H9 (cell line): ENCODE measurements around the gene NDRG2. TPM values are rescaled to one million over a fixed set of nuclear protein-coding genes. Genes with fewer than 3 reads are reported as not detected.

Experiments used
- DNase-seq: peaks from one replicate; pipeline ENCODE4 v3.0.0-alpha.2; 2017
- H2AFZ ChIP-seq: one replicate; pipeline ENCODE4 v1.6.1; 2013; ENCODE audit warnings: mild to moderate bottlenecking, low read length, control low read depth, moderate library complexity
- H2AK5ac ChIP-seq: 2 replicates; pipeline ENCODE4 v1.6.1; 2013; ENCODE audit warnings: low read length, control low read depth, mixed read lengths; ENCODE audit not compliant: insufficient read length
- H2BK120ac ChIP-seq: one replicate; pipeline ENCODE4 v1.6.1; 2013; ENCODE audit warnings: low read depth, mild to moderate bottlenecking, low read length, control low read depth, inconsistent platforms; ENCODE audit not compliant: poor library complexity, severe bottlenecking
- H2BK12ac ChIP-seq: 2 replicates; pipeline ENCODE4 v1.6.1; 2013; ENCODE audit warnings: low read length, control low read depth, mixed read lengths, low read depth; ENCODE audit not compliant: insufficient read length
- H2BK15ac ChIP-seq: 2 replicates; pipeline ENCODE4 v1.6.1; 2013; ENCODE audit warnings: low read depth, low read length, control low read depth
- H2BK20ac ChIP-seq: one replicate; pipeline ENCODE4 v1.6.1; 2013; ENCODE audit warnings: low read depth, mild to moderate bottlenecking, low read length, control low read depth, inconsistent platforms; ENCODE audit not compliant: poor library complexity, severe bottlenecking
- H2BK5ac ChIP-seq: 2 replicates; pipeline ENCODE4 v1.6.1; 2013; ENCODE audit warnings: low read length, control low read depth, mixed read lengths; ENCODE audit not compliant: insufficient read length
- H3K14ac ChIP-seq: 2 replicates; pipeline ENCODE4 v1.6.1; 2013; ENCODE audit warnings: low read length, control low read depth; ENCODE audit not compliant: insufficient read depth
- H3K18ac ChIP-seq: 2 replicates; pipeline ENCODE4 v1.6.1; 2013; ENCODE audit warnings: low read depth, mild to moderate bottlenecking, mixed read lengths, low read length, control low read depth; ENCODE audit not compliant: insufficient read length
- H3K23ac ChIP-seq: 2 replicates; pipeline ENCODE4 v1.6.1; 2013; ENCODE audit warnings: low read length, control low read depth, mixed read lengths, low read depth; ENCODE audit not compliant: insufficient read length
- H3K23me2 ChIP-seq: 2 replicates; pipeline ENCODE4 v1.6.1; 2013; ENCODE audit warnings: low read depth, mild to moderate bottlenecking, mixed read lengths, low read length, control low read depth; ENCODE audit not compliant: insufficient read length, poor library complexity, severe bottlenecking
- H3K27ac ChIP-seq: 2 replicates; pipeline ENCODE4 v1.5.1; 2013; ENCODE audit warnings: low read length, control low read depth, mixed read lengths, low read depth; ENCODE audit not compliant: insufficient read length
- H3K27me3 ChIP-seq: 2 replicates; pipeline ENCODE4 v1.6.1; 2013; ENCODE audit warnings: low read length, control low read depth, inconsistent platforms; ENCODE audit not compliant: insufficient read depth
- H3K4ac ChIP-seq: 2 replicates; pipeline ENCODE4 v1.6.1; 2013; ENCODE audit warnings: low read depth, mild to moderate bottlenecking, control low read depth, inconsistent platforms, low read length, moderate library complexity
- H3K4me1 ChIP-seq: 2 replicates; pipeline ENCODE4 v1.6.1; 2013; ENCODE audit warnings: low read length, control low read depth, inconsistent platforms; ENCODE audit not compliant: insufficient read depth
- H3K4me2 ChIP-seq: 2 replicates; pipeline ENCODE4 v1.6.1; 2013; ENCODE audit warnings: low read length, control low read depth, mixed read lengths; ENCODE audit not compliant: insufficient read length, insufficient read depth
- H3K56ac ChIP-seq: 2 replicates; pipeline ENCODE4 v1.6.1; 2013; ENCODE audit warnings: low read depth, mild to moderate bottlenecking, mixed read lengths, low read length, control low read depth; ENCODE audit not compliant: insufficient read length
- H3K79me1 ChIP-seq: 2 replicates; pipeline ENCODE4 v1.6.1; 2013; ENCODE audit warnings: low read depth, mild to moderate bottlenecking, moderate library complexity, low read length, control low read depth, inconsistent platforms; ENCODE audit not compliant: insufficient read depth, poor library complexity, severe bottlenecking
- H3K79me2 ChIP-seq: 2 replicates; pipeline ENCODE4 v1.6.1; 2013; ENCODE audit warnings: low read length, control low read depth, inconsistent platforms; ENCODE audit not compliant: insufficient read depth
- H3K9ac ChIP-seq: 2 replicates; pipeline ENCODE4 v1.6.1; 2013; ENCODE audit warnings: low read length, control low read depth, mixed read lengths; ENCODE audit not compliant: insufficient read length; ENCODE audit errors: extremely low read depth
- H3K9me3 ChIP-seq: one replicate; pipeline ENCODE4 v1.6.1; 2013; ENCODE audit warnings: low read depth, low read length, inconsistent platforms; ENCODE audit not compliant: control insufficient read depth
- H3T11ph ChIP-seq: one replicate; pipeline ENCODE4 v1.6.1; 2013; ENCODE audit warnings: mild to moderate bottlenecking, low read length, control low read depth, inconsistent platforms
- H4K20me1 ChIP-seq: one replicate; pipeline ENCODE4 v1.6.1; 2013; ENCODE audit not compliant: control insufficient read depth, insufficient read length, insufficient read depth
- H4K5ac ChIP-seq: 2 replicates; pipeline ENCODE4 v1.6.1; 2013; ENCODE audit warnings: low read depth, mild to moderate bottlenecking, mixed read lengths, low read length, control low read depth; ENCODE audit not compliant: insufficient read length
- H4K8ac ChIP-seq: replicated peaks from 2 replicates; pipeline ENCODE4 v1.6.1; 2013; ENCODE audit warnings: low read length, control low read depth, mixed read lengths, low read depth; ENCODE audit not compliant: insufficient read length
- H4K91ac ChIP-seq: 2 replicates; pipeline ENCODE4 v1.6.1; 2013; ENCODE audit warnings: low read depth, mild to moderate bottlenecking, moderate library complexity, mixed read lengths, low read length, control low read depth; ENCODE audit not compliant: insufficient read length
- H3K27ac Mint-ChIP-seq, 3 experiments: 2 replicates in 2 of 3; 3 replicates in 1 of 3; pipeline ENCODE4 v1.8.0; 2020 to 2021; ENCODE audit warnings: mixed read lengths in 3 of 3, mild to moderate bottlenecking in 1 of 3, moderate library complexity in 1 of 3
- H3K27me3 Mint-ChIP-seq: 2 replicates; pipeline ENCODE4 v1.8.0; 2021; ENCODE audit warnings: low read depth, mild to moderate bottlenecking, moderate library complexity, mixed read lengths
- H3K36me3 Mint-ChIP-seq, 3 experiments: 2 replicates in 2 of 3; 3 replicates in 1 of 3; pipeline ENCODE4 v1.8.0; 2020 to 2021; ENCODE audit warnings: low read depth in 3 of 3, mixed read lengths in 3 of 3; ENCODE audit not compliant: insufficient read depth in 1 of 3
- H3K4me1 Mint-ChIP-seq, 2 experiments: 2 replicates each; pipeline ENCODE4 v1.8.0; 2020; ENCODE audit warnings: mixed read lengths in 2 of 2
- H3K4me3 Mint-ChIP-seq, 2 experiments: 2 replicates in 1 of 2; 3 replicates in 1 of 2; pipeline ENCODE4 v1.8.0; 2020 to 2021; ENCODE audit warnings: mild to moderate bottlenecking in 2 of 2, mixed read lengths in 2 of 2, moderate library complexity in 1 of 2
- H3K9me3 Mint-ChIP-seq, 2 experiments: 2 replicates in 1 of 2; 3 replicates in 1 of 2; pipeline ENCODE4 v1.8.0; 2020; ENCODE audit warnings: mild to moderate bottlenecking in 2 of 2, mixed read lengths in 2 of 2, moderate library complexity in 1 of 2
- WGBS: extraction: QIAGEN DNeasy Blood & Tissue Kit; methylation state at CpG from one replicate; pipeline ENCODE4 v1.1.7; 2013; ENCODE audit warnings: missing lambda C conversion rate, low lambda C conversion rate, mixed read lengths; ENCODE audit not compliant: insufficient read length; ENCODE audit errors: extremely low coverage; 5-methylcytosine and 5-hydroxymethylcytosine counted together
- total RNA-seq: library from RNA; stranded (reverse); gene quantifications from 2 replicates; pipeline ENCODE4 v1.2.1, GENCODE V29; 2021
- TF ChIP-seq, protein P1 (sequence below): fragments of 200-600 bp; sonication (generic); conservative IDR thresholded peaks from 3 replicates; pipeline ENCODE4 v1.8.0; 2021; ENCODE audit warnings: antibody characterized with exemption, mild to moderate bottlenecking

The NDRG2 gene
- total RNA-seq, 1 experiment from 2014 or later: 20.6 TPM

DNA sequence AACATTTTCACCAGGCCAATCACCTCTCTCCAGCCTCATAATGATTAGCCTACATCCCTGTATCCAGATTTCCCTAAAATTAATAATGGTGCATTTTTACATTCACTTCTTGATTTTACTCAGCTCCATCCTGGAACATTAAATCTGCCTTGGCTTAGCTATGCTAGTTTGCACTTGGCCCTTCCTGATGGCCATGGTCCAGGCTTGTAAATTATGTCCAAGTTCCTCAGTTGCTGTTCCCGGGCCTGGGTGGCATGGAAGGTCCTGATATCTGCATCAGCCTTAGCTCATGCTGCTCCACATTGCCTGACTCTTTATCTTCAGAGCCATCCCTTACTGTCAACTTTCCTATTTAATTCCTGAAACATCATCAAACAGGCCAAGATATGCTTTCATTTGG lies 46.2 kb downstream of the NDRG2 start:
- Histone ChIP-seq H3K23me2 (no peaks in the 10 kb centered on the region), H3K4ac (no peak overlapping the region), H2BK120ac (no peak overlapping the region), H3K18ac (no peak overlapping the region), H2BK20ac (no peak overlapping the region), H3K27me3 (0 out of 2 replicates have a peak, but pooled peaks cover 2% of the 10 kb centered on the region), H2BK15ac (no peak overlapping the region), H2BK5ac (no peak overlapping the region), H3K4me1 (no peaks in the 10 kb centered on the region), H4K20me1 (no peaks in the 10 kb centered on the region), H3K9ac (no peak overlapping the region), H2AK5ac (no peak overlapping the region), H2BK12ac (no peak overlapping the region), H3K4me2 (no peak overlapping the region), H3T11ph (no peak overlapping the region), H4K8ac (no peak overlapping the region), H4K91ac (no peak overlapping the region), H2AFZ (no peak overlapping the region), H3K79me1 (no peaks in the 10 kb centered on the region), H3K9me3 (no peaks in the 10 kb centered on the region), H3K23ac (no peak overlapping the region), H3K79me2 (no peaks in the 10 kb centered on the region), H4K5ac (no peak overlapping the region), H3K27ac (no peak overlapping the region), H3K14ac (no peak overlapping the region), H3K56ac (no peak overlapping the region)
- DNase-seq: no peak
- WGBS: no CpG with 5 or more reads among the region's 1 CpG
- H3K4me3 Mint-ChIP-seq: no peak overlapping the region
- no peaks in the 10 kb centered on the region for H3K9me3 Mint-ChIP-seq
- no peak overlapping the region for H3K27ac Mint-ChIP-seq
- TF ChIP-seq, protein P1, sequence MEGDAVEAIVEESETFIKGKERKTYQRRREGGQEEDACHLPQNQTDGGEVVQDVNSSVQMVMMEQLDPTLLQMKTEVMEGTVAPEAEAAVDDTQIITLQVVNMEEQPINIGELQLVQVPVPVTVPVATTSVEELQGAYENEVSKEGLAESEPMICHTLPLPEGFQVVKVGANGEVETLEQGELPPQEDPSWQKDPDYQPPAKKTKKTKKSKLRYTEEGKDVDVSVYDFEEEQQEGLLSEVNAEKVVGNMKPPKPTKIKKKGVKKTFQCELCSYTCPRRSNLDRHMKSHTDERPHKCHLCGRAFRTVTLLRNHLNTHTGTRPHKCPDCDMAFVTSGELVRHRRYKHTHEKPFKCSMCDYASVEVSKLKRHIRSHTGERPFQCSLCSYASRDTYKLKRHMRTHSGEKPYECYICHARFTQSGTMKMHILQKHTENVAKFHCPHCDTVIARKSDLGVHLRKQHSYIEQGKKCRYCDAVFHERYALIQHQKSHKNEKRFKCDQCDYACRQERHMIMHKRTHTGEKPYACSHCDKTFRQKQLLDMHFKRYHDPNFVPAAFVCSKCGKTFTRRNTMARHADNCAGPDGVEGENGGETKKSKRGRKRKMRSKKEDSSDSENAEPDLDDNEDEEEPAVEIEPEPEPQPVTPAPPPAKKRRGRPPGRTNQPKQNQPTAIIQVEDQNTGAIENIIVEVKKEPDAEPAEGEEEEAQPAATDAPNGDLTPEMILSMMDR: no peak
- no peaks in the 10 kb centered on the region for H3K4me1 Mint-ChIP-seq
- H3K36me3 Mint-ChIP-seq: no peaks in the 10 kb centered on the region
- peaks cover 5% of the 10 kb centered on the region for H3K27me3 Mint-ChIP-seq
